HG02610 (cell line): Measurements from ENCODE around the gene DUOXA1.
"Not testable (repeated sequence)": the region's sequence is repeated elsewhere in the genome, so short reads cannot be mapped to it uniquely, and the experiment has no call there.

Source experiments
- ATAC-seq: cut with Tn5 transposase; IDR thresholded peaks from one replicate; pipeline ENCODE4 v1.9.1; 2021; ENCODE audit warnings: mild to moderate bottlenecking, moderate library complexity; ENCODE audit not compliant: unreplicated experiment

Gene DUOXA1

DNA sequence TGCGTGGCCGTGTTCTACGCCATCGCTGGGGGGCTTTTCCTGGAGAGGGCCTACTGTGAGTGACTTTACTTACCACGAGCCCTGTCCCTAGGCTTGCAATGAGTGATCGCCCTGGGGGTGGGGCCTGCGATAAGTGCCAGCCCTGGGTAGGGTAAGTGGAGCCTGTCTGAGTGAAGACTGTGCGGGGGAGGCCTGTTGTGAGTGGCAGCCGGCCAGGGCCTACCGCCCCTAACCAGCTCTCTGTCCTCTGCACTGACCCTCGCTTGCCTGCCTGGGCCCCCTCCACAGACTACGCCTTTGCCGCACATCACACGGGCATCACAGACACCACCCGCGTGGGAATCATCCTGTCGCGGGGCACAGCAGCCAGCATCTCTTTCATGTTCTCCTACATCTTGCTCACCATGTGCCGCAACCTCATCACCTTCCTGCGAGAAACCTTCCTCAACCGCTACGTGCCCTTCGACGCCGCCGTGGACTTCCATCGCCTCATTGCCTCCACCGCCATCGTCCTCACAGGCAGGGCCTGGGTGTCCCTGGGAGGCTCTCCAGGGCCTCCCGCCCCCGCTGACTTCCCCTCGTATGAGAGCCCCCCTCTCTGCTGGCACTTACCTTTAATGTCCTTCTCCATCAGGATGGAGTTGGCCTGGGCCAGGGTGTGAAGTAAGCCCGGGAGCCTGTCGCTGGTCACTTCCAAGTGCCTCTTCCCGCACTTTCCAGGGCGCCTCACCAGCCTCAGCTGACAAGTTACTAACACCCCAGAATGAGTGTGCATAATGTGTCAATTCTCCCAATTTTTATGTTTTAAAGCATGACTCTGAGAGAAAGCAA, 22.5 kb upstream of the DUOXA1 start:
- no peak for ATAC-seq

DNA sequence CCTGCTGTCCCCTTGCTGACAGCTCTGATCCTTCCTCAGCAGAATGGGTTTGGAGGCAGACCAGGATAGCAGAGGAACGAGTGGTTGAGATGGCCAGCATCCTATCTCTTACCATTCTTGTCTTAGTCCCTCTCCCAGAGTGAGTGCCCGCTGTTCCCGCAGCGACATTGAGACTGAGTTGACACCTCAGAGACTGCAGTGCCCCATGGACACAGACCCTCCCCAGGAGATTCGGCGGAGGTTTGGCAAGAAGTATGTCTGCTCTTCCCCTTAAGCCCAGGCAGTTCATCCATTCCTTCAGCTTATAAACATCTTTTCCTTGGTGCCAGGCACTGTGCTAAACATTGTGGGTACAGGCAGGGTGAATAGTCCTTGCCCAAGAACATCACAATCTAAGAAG, 21.3 kb upstream of the DUOXA1 start:
- no peak for ATAC-seq

DNA sequence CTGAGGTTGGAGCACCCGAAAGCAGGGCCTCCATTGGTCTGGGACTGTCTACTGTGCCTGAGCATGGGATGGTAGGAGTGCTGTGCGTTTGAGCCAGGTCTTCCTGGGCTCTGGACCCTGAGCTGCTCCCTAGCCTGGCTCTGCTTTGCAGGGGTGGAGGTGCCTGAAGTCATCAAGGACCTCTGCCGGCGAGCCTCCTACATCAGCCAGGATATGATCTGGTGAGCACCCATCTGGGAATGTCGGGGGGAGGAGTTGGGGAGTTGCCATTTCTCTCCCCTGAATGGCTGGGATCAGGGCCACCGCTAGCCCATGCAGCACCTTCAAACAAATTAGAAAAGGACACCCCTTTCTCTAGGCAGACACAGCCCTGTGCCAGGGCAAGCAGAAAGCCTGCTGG, 20.8 kb upstream of the DUOXA1 start:
- no peak for ATAC-seq

DNA sequence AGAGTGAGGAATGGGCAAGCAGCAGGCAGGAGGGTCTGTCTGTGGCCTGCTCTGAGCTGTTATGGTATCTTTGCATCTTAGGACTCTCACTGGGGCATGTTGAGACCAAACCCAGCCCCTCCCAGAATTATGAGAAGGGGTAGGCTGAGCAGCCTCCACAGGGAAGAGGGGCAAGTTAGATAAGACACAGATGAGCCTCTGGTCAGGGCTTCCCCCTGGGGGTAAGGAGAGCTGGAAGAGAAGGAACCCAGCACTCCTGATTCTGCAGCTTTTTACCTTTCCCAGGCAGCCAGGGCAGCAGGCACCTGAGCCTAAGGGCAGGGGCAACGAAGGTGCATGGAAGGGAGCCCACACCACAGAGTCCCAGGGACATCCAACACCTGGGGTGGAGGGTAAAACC, 19.4 kb upstream of the DUOXA1 start:
- no peak for ATAC-seq

DNA sequence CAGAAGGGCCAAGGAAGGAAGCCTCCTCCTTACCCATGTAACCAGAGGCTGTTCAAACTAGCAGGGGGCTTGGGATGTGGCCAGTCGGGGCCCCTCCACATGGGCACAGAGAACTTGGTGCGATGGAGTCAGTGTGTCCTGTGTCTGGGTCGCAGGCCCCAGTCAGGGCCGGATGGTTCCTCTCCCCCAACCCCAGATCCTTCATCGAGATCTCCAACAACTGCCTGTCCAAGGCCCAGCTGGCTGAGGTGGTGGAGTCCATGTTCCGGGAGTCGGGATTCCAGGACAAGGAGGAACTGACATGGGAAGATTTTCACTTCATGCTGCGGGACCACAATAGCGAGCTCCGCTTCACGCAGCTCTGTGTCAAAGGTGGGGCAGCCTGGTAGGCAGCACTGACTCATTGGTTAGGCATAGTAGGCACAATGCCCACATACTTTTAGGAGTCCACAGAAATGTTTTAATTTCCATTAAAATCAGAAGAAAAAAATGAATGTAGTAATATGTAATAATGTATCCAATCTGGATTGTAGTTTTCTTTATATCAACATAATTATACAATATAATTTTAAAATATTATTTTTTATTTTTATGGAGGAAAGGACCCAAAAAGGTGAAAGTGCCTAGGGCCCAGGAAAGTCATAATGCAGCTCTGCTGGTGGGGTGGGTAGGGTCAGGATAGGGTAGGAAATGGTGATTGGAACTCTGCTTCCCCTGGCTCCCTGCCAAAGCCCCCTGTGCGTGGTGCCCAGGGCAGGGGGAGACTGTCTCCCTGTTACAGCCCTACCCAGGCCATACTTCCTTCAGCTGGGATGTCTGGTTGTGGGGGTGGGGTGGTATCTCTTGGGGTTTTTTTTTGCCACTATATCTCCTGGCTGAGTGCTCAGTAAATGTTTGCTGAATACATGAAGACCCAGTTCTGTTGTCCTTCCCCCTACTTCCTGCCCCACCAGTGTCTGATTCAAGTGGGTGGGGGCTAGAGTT, 18.7 kb upstream of the DUOXA1 start:
- no peak for ATAC-seq

DNA sequence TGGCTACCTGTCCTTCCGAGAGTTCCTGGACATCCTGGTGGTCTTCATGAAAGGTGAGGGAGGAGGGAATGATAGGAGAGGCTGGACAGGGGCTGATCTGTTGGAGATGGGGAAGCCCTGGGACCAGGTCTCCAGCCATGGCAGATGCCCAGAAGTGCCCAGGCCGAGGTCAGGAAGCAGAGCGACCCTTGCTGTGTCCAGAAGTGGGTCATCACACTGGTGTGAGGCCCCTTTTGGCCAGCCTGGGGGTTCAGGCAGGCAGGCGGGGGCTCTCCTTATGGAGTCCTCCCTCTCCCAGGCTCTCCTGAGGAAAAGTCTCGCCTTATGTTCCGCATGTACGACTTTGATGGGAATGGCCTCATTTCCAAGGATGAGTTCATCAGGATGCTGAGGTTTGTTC, 17.9 kb upstream of the DUOXA1 start:
- no peak for ATAC-seq

DNA sequence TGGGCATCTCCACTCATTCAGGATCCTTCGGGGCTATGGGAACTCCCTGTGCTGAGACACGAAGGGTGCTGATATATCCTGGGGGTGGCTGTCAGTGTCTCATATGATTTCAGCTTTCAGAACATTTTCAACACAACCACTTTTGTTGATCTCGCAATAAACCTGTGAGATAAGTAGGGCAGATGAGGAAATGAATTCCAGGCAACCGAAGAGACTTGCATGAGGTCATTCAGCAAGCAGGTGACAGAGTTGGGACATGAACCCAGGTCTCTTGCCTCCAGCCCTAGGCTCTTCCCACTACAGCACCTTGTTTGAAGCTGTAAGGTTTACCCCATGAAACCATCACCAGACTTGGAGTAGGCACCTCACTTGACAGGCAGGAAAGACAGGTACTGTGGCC, 16.7 kb upstream of the DUOXA1 start:
- no peak for ATAC-seq

DNA sequence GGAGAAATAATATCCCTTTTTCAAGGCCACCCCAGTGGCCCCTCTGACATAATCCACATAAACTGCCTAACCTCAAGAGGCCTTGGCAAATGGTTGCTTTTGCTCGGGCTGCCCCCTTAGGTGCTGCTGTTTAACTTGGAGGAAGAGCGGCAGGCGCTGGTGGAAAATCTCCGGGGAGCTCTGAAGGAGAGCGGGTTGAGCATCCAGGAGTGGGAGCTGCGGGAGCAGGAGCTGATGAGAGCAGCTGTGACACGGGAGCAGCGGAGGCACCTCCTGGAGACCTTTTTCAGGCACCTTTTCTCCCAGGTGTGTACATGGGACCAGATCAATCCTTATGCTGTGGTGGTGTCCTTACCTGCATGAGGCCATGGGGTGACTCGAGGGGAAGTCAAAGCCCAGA, 15.1 kb upstream of the DUOXA1 start:
- no peak for ATAC-seq

DNA sequence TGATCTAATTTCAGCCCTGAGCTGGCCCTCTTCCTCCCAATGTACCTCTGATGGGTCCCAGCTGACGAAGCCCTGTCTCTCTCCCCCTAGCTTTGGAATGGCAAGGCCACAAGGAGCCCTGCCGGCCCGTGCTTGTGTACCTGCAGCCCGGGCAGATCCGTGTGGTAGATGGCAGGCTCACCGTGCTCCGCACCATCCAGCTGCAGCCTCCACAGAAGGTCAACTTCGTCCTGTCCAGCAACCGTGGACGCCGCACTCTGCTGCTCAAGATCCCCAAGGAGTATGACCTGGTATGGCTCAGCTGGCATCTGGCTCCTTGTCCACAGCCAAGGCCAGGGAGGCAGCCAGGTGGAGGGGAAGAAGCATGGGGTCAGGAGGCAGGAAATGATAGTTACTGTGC, 14.3 kb upstream of the DUOXA1 start:
- ATAC-seq = no peak

DNA sequence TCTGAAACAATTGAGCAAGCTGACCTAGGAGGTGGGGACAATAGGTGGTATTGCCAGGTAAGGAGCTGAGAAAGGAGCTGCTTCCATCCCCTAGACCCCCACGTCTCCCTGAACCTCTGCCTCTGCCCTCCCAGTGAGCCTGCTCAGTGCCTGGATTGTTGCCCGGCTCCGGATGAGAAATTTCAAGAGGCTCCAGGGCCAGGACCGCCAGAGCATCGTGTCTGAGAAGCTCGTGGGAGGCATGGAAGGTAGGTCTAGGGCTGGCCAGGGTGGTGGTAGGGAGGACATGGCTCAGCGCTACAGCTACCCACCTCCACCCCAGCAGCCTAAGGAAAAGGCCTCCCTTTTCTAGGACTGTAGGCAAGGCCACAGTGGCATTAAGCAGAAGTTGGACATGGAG, 13.4 kb upstream of the DUOXA1 start:
- no peak for ATAC-seq

DNA sequence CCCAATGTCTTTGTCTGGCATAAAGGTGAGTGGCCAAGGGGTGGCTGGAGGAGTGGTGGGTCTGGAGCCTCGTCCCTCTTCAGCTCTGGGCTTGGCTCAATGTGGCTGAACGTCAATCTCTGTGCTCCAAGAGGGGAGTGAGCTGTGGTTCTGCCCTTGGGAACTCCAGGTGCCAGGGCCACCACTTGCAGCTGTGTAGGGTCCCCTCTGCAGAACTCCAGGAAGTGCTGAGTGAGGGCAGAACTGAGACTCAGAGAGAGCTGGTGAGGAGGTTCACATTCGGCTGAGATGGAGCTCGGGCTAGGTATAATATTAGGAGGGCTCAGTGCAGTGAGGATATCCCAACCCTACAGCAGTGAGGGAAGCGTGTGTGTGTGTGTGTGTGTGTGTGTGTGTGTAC, 11.7 kb upstream of the DUOXA1 start:
- no peak for ATAC-seq

DNA sequence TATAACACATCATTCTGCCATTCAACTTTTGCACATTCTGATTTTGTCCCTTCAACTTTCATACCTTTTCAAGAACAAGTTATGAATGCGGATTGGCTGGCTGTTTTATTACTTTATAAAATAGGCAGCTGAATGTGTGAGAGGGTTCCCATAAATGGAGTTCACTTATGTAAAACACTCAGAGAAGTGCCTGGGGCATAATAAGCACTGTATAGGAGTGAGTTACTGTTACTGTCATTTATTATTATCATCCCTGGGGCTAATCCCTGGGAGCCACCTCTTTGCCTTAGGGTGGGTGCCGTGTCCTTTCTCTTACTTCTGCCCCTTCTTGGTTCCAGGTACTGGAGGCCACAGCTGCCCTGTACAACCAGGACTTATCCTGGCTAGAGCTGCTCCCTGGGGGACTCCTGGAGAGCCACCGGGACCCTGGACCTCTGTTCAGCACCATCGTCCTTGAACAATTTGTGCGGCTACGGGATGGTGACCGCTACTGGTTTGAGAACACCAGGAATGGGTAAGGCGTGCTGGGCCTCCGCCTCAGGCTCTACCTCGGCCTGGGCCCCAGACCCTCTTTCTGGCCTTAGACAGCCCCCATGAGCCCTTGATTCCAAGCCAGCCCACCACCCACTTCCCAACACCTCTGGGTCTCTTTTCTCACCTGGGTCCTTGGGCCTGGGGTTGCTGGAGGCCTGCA, 11.0 kb upstream of the DUOXA1 start:
- ATAC-seq = no peak

DNA sequence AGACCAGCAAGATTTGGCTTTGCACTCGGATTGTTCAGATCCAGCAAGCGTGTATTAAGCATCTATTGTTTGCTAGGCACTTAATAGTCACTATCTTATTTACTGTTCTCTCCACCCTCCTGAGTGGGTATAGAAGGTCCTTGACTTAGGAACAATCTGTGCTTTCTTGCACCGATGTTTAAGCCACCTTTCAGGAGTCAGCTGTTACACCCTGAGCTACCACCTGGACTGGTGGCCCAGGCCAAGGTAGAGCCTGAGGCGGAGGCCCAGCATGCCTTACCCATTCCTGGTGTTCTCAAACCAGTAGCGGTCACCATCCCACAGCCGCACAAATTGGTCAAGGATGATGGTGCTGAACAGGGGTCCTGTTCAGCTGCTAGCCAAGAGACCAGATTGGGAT, 10.1 kb upstream of the DUOXA1 start:
- no peak for ATAC-seq

DNA sequence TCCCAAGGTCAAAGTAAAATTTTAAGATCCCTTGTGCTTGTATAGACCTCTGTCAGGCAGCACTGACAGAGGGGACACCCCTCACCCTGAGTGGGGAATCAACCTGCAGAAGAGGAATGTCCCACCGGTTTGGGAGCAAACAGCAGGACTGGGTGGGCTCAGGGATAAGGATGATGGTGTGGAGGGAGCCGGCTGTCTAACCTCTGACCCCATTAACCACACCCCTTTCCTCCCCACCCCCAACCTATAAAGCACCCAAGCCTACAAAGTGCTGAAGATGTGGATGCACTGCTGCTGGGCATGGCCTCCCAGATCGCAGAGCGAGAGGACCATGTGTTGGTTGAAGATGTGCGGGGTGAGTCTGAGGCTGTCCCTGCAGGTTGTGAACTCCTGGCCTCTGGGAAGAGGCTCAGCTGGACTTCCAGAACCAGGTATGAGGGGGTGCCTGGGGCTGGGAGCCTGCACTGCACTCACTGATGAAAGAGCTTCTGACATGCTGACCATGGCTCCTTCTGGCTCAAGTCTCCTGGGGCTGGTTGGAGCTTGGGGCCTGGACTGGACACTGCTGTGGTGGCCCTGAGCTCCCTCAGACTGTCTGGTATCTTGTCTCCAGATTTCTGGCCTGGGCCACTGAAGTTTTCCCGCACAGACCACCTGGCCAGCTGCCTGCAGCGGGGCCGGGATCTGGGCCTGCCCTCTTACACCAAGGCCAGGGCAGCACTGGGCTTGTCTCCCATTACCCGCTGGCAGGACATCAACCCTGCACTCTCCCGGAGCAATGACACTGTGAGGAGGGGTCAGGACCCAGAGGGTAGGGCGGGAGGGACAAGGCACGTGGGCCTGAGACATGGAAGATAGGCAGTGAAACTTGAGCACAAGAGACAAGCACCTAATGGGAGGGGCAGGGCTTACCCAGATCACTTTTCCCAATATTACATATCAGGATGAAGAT, 9.4 kb upstream of the DUOXA1 start:
- ATAC-seq = no peak

DNA sequence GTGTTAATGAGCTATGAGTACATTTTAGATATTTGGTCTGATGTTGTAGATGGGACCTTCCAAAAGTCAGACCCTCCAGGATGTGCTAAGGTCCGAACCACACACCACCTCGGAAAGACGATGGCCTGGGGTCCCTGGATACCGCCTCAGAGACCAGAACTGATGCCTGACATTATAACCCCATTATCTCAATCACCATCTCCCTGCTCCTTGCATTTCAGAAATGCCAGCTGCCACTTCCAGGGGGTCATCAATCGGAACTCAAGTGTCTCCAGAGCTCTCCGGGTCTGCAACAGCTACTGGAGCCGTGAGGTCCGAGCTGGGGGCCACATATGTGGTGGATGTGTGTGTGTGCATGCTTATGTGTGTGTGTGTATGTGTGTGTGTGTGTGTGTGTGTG, 8.0 kb upstream of the DUOXA1 start:
- ATAC-seq = no peak

DNA sequence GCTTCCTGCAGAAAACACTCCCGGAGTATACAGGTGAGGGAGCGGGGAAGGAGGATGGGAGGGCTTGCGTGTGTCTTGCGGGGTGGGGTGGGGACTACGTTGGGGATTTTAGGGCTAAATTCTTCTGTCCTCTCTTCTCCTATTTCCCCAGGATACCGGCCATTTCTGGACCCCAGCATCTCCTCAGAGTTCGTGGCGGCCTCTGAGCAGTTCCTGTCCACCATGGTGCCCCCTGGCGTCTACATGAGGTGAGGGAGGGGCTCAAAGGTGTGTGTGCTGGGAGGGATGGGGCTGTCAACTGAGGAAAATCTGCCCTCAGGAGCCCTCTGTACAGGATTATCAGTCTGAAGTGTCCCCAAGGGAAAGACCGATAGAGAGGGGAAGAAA, 6.7 kb upstream of the DUOXA1 start:
- no peak for ATAC-seq

DNA sequence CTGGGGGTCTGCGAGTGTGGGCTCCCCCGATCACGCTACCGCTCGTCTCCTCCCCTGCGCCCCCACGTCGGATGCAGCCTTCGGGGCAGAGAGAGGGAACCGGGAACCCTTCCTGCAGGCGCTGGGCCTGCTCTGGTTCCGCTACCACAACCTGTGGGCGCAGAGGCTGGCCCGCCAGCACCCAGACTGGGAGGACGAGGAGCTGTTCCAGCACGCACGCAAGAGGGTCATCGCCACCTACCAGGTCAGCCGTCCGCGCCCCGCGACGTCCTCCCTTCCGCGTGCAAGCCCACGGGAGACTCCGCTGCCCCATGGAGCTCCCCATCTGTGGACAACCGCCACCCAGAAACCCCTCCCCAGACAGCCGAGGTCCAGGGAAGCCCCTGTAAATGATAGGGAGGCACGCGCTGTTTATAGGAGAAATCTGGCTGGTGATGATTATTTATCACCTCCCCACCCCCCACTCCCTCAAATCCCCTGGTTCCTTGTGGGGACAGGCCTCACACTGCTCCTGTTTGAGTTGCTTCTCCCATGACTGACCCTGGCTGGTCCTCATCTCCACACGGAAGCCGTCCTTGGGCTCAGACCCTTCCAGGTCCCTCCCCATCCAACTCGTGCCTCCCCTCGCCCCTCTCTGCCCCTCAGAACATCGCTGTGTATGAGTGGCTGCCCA, 6.2 kb upstream of the DUOXA1 start:
- not testable (repeated sequence) for ATAC-seq

DNA sequence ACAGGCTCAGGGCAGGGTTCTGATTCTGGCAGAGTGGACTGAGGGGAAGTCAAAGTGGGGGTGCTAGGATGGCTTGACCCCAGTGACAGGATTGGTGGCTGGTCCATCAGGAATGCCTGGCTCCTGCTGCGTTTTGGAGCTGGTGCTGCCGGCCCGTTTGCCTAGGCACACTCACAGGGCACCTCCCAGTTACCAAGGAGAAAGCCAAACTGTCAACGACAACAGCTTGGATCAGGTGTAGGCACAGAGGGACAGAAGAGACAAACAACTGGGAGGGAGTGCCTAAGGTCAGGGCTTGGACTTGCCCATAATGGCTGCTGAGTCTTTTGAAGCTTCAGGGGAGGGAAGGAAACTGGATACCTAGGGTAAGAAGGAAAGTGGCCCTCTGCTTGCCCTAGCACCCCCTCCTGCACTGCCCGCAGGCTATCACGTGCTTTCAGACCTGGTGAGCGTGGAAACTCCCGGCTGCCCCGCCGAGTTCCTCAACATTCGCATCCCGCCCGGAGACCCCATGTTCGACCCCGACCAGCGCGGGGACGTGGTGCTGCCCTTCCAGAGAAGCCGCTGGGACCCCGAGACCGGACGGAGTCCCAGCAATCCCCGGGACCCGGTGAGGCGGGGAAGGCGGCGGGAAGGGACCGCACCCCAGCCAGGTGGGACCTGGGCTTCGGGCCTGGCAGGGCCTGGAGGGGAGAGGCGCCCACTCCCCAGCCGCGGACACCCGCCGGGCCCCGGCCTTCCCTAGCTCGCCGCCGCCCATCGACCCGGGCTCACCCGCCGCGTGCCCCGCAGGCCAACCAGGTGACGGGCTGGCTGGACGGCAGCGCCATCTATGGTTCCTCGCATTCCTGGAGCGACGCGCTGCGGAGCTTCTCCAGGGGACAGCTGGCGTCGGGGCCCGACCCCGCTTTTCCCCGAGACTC, 5.3 kb upstream of the DUOXA1 start:
- no peak for ATAC-seq

DNA sequence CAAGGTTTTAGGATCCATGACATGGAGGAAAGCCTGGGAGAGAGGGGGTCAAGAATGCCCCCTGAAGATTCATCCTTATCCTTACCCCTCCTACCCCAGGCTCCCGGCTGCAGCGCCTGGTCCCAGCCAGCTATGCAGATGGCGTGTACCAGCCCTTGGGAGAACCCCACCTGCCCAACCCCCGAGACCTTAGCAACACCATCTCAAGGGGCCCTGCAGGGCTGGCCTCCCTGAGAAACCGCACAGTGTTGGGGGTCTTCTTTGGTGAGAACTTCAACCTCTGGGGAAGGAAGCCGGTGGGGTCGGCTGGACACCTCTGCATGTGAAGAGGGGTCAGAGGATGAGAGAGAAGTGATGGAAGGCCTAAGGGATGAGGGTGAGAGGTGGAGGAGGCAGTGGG, 4.4 kb upstream of the DUOXA1 start:
- ATAC-seq = no peak
